GM12872 (cell line): ENCODE data around the gene SYNPO2.

Experiments
- CTCF ChIP-seq: IDR thresholded peaks from 3 replicates; pipeline ENCODE4 v1.5.1; 2011; ENCODE audit warnings: low read depth, mild to moderate bottlenecking, low read length, moderate library complexity; ENCODE audit not compliant: insufficient read depth

The SYNPO2 gene

GRCh38 chr4:118950224-118950623, 61.6 kb downstream of the SYNPO2 start:
- no peak for TF ChIP-seq CTCF

- no peak for TF ChIP-seq CTCF
Measured at GRCh38 chr4:118950929-118951570, 62.4 kb downstream of the SYNPO2 start.

DNA sequence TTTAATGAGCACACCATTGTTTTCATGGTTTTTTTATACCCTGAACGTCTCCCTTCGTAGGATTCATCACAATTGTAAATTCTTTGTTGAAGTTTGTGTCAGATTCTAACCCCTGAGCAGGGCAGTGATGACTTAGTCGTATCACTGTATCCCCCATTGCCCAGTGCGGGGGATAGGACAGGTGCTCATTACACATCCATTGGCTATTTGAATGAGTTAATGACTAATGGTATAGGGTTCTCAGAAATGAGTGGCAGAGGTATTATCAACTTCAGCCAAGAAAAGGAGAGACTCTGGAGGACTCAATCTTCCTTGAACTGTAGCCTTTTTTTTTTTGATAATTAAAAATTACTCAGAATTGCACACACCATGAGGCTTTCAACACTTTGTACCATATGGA, 64.6 kb downstream of the SYNPO2 start:
- no peak for TF ChIP-seq CTCF

DNA sequence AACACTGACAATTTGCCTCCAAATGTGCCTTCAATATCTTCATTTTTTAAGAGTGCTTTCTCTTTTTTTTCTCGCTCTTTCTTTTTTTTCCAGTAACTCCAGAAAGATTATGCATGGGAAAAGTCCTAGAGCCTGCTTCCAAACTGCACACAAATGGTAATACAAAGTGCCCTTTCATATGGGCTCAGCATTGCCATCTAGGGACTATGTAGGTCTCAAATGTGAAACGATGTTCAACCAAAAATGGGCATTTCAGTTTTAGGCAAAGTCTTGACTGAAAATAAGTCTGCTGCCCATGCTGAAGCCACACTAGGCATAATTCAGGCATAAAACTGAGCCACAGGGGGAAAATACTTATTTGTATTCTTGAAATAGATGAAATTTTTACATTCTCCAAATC, 65.6 kb downstream of the SYNPO2 start:
- TF ChIP-seq CTCF = no peak

- no peak for TF ChIP-seq CTCF
Measured at GRCh38 chr4:118955515-118955914, 66.9 kb downstream of the SYNPO2 start.

- TF ChIP-seq CTCF = no peak
Measured at GRCh38 chr4:118957722-118958445, 69.2 kb downstream of the SYNPO2 start.

GRCh38 chr4:118962540-118962939, 73.9 kb downstream of the SYNPO2 start:
- no peak for TF ChIP-seq CTCF
